Heart left ventricle (tissue), 16 donors: Measurements from ENCODE around the gene GDF2. TPM values are rescaled to one million over a fixed set of nuclear protein-coding genes. Genes with fewer than 3 reads are reported as not detected.

Experiments
- ATAC-seq, 4 donors: fragments of 200-7000 bp; cut with Tn5 transposase; one replicate each; pipeline ENCODE4 v1.9.1; 2020 to 2022; ENCODE audit warnings: moderate library complexity in 4 of 4, mild to moderate bottlenecking in 3 of 4, moderate number of reproducible peaks in 1 of 4
- DNase-seq, 5 donors: peaks; one replicate each; pipeline ENCODE4 v3.0.0-alpha.2; 2020
- H3K27ac ChIP-seq, 12 donors: fragments of 200-600 bp; sonication (generic) in 4 of 12; one replicate each; pipeline versions ENCODE4 v1.5.0 to v1.8.0; 2016 to 2022; ENCODE audit warnings: mild to moderate bottlenecking in 2 of 12
- H3K27me3 ChIP-seq, 9 donors: fragments of 200-600 bp; sonication (generic) in 2 of 9; one replicate each; pipeline versions ENCODE4 v1.5.1 to v1.8.0; 2016 to 2022; ENCODE audit warnings: mild to moderate bottlenecking in 3 of 9
- H3K36me3 ChIP-seq, 9 donors: fragments of 200-600 bp; sonication (generic) in 2 of 9; one replicate each; pipeline versions ENCODE4 v1.5.0 to v1.8.0; 2018 to 2022; ENCODE audit warnings: mild to moderate bottlenecking in 2 of 9
- H3K4me1 ChIP-seq, 12 donors: fragments of 200-600 bp; sonication (generic) in 4 of 12; one replicate each; pipeline versions ENCODE4 v1.5.0 to v1.8.0; 2016 to 2022; ENCODE audit warnings: mild to moderate bottlenecking in 3 of 12
- H3K4me3 ChIP-seq, 12 donors: fragments of 200-600 bp; sonication (generic) in 4 of 12; one replicate each; pipeline versions ENCODE4 v1.5.0 to v1.8.0; 2017 to 2022; ENCODE audit warnings: mild to moderate bottlenecking in 9 of 12, moderate library complexity in 4 of 12
- H3K9me3 ChIP-seq, 12 donors: fragments of 200-600 bp; sonication (generic) in 4 of 12; one replicate each; pipeline versions ENCODE4 v1.5.0 to v1.8.0; 2016 to 2022; ENCODE audit warnings: mild to moderate bottlenecking in 1 of 12
- POLR2A ChIP-seq, 2 donors: fragments of 450-650 bp; IDR thresholded peaks; one replicate each; pipeline ENCODE4 v1.6.1; 2017; ENCODE audit warnings: antibody characterized with exemption in 2 of 2, mild to moderate bottlenecking in 2 of 2, moderate library complexity in 2 of 2
- whole genome bisulfite sequencing, 4 donors: extraction: QIAGEN DNeasy Blood & Tissue Kit in 2 of 4; methylation state at CpG; one replicate each; pipeline versions ENCODE4 v1.1.5 to v1.1.7; 2013 to 2018; 5-methylcytosine and 5-hydroxymethylcytosine counted together
- intact Hi-C, 10 donors: fragments of 100-400 bp; cut with DNase I; formaldehyde crosslinking; loops; one replicate each; pipeline versions ENCODE4 v1.11.1 to v1.14.2; 2022
- polyA plus RNA-seq, 2 donors: library from polyadenylated mRNA; stranded (reverse); fragments of 200-250 nt; gene quantifications; one replicate each; pipeline ENCODE4 v1.2.3, GENCODE V29; 2013
- total RNA-seq, 9 donors: library from RNA; depleted of rRNA in 2 of 9; stranded (reverse); fragments of >200 nt in 2 of 9; fragmentation: NEBNext Ultra II Directional in 3 of 9; extraction: Animal tissue kit (Norgen Biotek cat#: 25700) in 3 of 9; gene quantifications; one replicate each; pipeline versions ENCODE4 v1.1.0 to v1.2.4, GENCODE V29; 2016 to 2023
- TF ChIP-seq, protein P1 (sequence below), 12 donors: fragments of 200-600 bp; sonication (generic) in 4 of 12; IDR thresholded peaks; one replicate each; pipeline versions ENCODE4 v1.5.0 to v1.8.0; 2018 to 2022; ENCODE audit warnings: antibody characterized with exemption in 12 of 12, mild to moderate bottlenecking in 5 of 12
- donor health status: ischemic (EF 13 %, LVEDD 7.1; RV severe dilation, severe dysfunction).
- donor health status: healthy with polysubstance abuse.
- donor health status: DM: no; HTN: yes; CAD: no.
- donor health status: DM: no; HTN: no; CAD: no.
- donor health status: ischemic (EF 25% LVEDD 6.9; RV normal size, moderate dysfunction).
- donor health status: ischemic (EF 25% LVEDD 5.7; RV mildly dilated, moderate dysfunction).
- donor health status: healthy.
- donor health status: DM: yes; HTN: yes; CAD: no.
- donor health status: ischemic (EF 35%, LVEDD 5.7; RV mildly dilated, moderate dysfunction).
- donor health status: nonischemic (EF 11% LVEDD 7.7; RV severe dilation, severe dysfunction).
- donor health status: DM: yes; HTN: yes; CAD: no.
- donor health status: PGD.
- donor health status: ischemic (EF 29% LVEDD 5.4; RV normal size, mild dysfunction).
- donor health status: nonischemic (EF 23%, LVEDD 6.1; RV moderate dilation, normal function).

Gene GDF2
- total and polyA plus RNA-seq, 11 donors: not detected

- Histone ChIP-seq H3K9me3 (no peaks in the 10 kb centered on the region), H3K27me3 (no peaks in the 10 kb centered on the region), H3K4me1 (peaks cover 0 to 13% (median 0%) of the 10 kb centered on the region in 12 donors), H3K4me3 (no peak overlapping the region), H3K36me3 (no peaks in the 10 kb centered on the region), H3K27ac (no peak overlapping the region)
- WGBS, 4 donors: 89 to 97% (median 93%) methylated on average over 3 of the region's 3 CpGs
- ATAC-seq (no peak), DNase-seq (no peak)
- intact Hi-C loops: no loop called here
- TF ChIP-seq, protein P1, sequence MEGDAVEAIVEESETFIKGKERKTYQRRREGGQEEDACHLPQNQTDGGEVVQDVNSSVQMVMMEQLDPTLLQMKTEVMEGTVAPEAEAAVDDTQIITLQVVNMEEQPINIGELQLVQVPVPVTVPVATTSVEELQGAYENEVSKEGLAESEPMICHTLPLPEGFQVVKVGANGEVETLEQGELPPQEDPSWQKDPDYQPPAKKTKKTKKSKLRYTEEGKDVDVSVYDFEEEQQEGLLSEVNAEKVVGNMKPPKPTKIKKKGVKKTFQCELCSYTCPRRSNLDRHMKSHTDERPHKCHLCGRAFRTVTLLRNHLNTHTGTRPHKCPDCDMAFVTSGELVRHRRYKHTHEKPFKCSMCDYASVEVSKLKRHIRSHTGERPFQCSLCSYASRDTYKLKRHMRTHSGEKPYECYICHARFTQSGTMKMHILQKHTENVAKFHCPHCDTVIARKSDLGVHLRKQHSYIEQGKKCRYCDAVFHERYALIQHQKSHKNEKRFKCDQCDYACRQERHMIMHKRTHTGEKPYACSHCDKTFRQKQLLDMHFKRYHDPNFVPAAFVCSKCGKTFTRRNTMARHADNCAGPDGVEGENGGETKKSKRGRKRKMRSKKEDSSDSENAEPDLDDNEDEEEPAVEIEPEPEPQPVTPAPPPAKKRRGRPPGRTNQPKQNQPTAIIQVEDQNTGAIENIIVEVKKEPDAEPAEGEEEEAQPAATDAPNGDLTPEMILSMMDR (IDR thresholded peaks at IDR 0.05): no peak
- TF ChIP-seq POLR2A (IDR thresholded peaks at IDR 0.05): no peak
These were observed 35.7 kb downstream of the GDF2 start for GRCh38 chr10:47357911-47358310.

DNA sequence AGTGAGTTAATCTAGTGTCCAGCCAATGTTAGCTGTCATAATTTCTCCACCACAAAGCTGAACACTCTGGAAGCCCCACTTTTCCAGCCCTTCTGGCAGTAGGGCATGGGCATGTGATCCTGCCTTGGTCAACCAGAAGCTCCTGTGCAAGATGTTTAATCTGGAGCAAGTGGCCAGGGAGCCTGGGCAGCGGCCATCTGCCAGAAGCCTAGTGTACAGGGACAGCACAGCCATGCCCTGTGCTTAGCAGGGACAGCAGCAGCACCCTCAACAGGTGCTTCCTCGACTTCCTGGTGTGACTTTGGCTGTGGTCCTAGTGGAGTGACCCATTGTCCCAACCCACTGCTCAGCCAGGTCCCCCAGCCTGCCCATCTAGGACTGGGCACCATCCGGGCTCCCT lies 36.2 kb downstream of the GDF2 start:
- intact Hi-C loops: no loop called here
- Histone ChIP-seq H3K4me1 (peaks cover 0 to 13% (median 0%) of the 10 kb centered on the region in 12 donors), H3K27me3 (no peaks in the 10 kb centered on the region), H3K36me3 (no peaks in the 10 kb centered on the region), H3K27ac (no peak overlapping the region), H3K4me3 (no peak overlapping the region), H3K9me3 (no peaks in the 10 kb centered on the region)
- DNase-seq: no peak
- 81 to 88% (median 86%) methylated on average over 3 of the region's 3 CpGs for WGBS, 4 donors
- ATAC-seq: no peak
- TF ChIP-seq, protein P1 (IDR thresholded peaks at IDR 0.05): no peak

- Histone ChIP-seq H3K4me1 (peaks cover 0 to 13% (median 0%) of the 10 kb centered on the region in 12 donors), H3K27me3 (no peaks in the 10 kb centered on the region), H3K27ac (no peak overlapping the region), H3K36me3 (no peaks in the 10 kb centered on the region), H3K9me3 (no peaks in the 10 kb centered on the region), H3K4me3 (no peak overlapping the region)
- DNase-seq (no peak), ATAC-seq (no peak)
- intact Hi-C loops: no loop called here
- 87 to 95% (median 95%) methylated on average over 2 of the region's 2 CpGs for WGBS, 4 donors
- TF ChIP-seq, protein P1 (IDR thresholded peaks at IDR 0.05): no peak
- TF ChIP-seq POLR2A (IDR thresholded peaks at IDR 0.05): no peak
These were observed 36.8 kb downstream of the GDF2 start for GRCh38 chr10:47359101-47359500.

DNA sequence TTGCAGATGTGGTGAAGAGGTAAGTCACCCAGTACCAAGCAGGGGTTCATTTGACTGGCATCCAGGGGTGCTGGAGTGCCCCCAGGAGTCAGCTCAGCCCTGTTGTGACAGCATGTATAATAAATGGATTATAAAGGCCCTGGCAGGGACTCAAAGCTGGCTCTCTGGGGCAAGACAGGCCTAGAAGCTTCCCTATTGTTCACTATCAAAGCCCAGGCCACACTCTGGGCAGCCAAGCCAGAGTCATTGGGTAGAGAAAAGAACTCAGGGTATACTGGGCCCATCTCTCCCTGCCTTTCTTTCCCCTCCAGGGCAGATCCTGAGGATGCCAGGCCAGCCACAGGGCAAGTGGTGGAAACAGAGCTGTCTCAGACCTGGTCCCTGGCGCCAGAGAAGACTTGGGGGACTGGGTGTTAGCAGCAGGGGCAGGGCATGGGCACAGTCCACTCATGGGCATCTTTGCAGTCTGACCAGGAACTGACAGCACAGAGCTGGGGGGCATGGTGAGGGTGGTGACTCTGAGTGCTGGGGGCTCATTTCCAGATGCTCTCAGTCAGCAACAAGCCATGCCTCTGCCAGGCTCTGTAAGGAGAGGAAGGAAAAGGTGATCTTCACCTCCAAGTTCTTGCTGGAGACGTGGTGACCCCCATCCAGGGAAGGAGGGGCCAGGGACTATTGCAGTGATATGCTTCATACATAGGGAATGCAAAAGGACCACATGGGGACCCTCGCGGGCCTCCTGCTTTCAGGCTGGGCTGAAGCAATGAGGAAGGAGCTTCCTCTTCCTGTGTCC lies 37.6 kb downstream of the GDF2 start:
- Histone ChIP-seq H3K36me3 (no peaks in the 10 kb centered on the region), H3K9me3 (no peaks in the 10 kb centered on the region), H3K4me1 (peaks cover 0 to 13% (median 0%) of the 10 kb centered on the region in 12 donors), H3K4me3 (no peak overlapping the region), H3K27me3 (no peaks in the 10 kb centered on the region), H3K27ac (no peak overlapping the region)
- DNase-seq: no peak
- WGBS, 4 donors: 52 to 80% (median 70%) methylated on average over 3 to 4 of the region's 4 CpGs
- intact Hi-C loops: loop anchor here in 1 of 10 donors (10.0 kb wide), 1 partner anchor 95 kb away; no protein-coding TSS in a partner anchor
- no peak for ATAC-seq
- TF ChIP-seq, protein P1 (IDR thresholded peaks at IDR 0.05): no peak
- TF ChIP-seq POLR2A (IDR thresholded peaks at IDR 0.05): no peak
